Mucosa of gallbladder (tissue), 1 donor: ENCODE data around the gene EPS8. TPM values are rescaled to one million over a fixed set of nuclear protein-coding genes. Genes with fewer than 3 reads are reported as not detected.
A peak's percentile ranks its signal among the peaks of the same experiment; 100 is the strongest.
"Not testable (repeated sequence)": the region's sequence is repeated elsewhere in the genome, so short reads cannot be mapped to it uniquely, and the experiment has no call there.

Source experiments
- DNase-seq: peaks from one replicate; pipeline ENCODE4 v3.0.0-alpha.2; 2020; ENCODE audit warnings: low spot score
- total RNA-seq: library from RNA; stranded (reverse); gene quantifications from one replicate; pipeline ENCODE4 v1.2.1, GENCODE V29; 2021
- donor health status: DM: no; HTN: no; CAD: no.

The EPS8 gene
- total RNA-seq, 1 donor from 2014 or later: 150 TPM

GRCh38 chr12:15646581-15646980 is 142.6 kb downstream of the EPS8 start:
- no peak for DNase-seq

DNA sequence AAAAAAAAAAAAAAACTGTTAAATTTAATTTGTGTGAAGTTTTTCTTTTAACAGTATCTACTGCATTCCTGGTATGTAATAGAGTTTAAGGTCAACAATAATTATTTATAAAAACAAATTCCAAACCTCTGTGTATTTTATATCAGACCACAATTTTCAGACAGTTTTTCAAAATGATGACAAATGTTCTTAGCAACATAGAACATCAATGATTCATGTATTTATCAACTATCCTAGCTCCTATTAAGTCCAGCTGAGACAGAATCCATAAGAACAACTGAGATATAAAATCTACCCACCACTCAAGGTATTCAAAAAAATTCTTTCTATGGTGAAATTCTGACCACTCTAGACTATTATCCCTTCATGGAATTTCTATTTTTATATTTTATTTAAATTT is 144.5 kb downstream of the EPS8 start:
- DNase-seq: no peak

- DNase-seq: no peak
Measured at GRCh38 chr12:15638231-15638630, 151.0 kb downstream of the EPS8 start.

DNA sequence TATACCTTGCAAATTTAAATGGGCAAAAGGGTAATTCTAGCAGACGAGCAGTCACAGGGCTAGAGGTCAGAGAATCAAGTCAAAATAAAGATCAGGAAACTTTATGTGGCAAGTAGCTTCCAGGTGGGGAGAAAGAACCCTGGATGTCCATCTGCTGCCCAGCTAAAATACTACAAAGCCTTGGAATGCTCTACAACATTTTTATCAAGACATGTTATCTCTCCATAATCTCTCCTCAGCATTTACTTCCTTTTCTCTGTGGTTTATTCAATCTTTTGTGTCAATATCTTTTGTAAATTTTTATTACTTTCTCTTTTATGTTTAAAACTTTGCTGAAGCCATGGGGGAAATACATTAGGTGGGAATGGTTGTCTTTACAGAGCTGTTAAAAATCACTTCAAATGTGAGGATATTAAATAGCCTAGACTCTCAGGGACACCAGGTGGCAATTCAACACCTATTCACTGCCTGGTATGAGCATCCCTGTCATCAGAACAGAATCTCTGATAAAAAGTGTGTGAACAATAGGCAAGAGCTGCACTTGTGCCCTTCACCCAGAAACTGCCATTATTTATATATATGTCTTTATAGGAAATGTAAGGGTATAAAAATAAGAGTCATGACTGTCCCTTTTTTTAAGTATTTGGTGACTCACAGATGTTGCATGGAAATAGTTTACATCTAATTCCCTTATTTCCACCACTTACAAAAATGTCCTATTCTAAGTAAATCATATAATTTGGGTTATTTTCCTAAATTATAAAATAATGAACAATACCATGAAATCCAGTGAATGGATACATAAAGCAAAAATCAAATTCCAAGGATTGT is 152.9 kb downstream of the EPS8 start:
- DNase-seq: no peak

DNA sequence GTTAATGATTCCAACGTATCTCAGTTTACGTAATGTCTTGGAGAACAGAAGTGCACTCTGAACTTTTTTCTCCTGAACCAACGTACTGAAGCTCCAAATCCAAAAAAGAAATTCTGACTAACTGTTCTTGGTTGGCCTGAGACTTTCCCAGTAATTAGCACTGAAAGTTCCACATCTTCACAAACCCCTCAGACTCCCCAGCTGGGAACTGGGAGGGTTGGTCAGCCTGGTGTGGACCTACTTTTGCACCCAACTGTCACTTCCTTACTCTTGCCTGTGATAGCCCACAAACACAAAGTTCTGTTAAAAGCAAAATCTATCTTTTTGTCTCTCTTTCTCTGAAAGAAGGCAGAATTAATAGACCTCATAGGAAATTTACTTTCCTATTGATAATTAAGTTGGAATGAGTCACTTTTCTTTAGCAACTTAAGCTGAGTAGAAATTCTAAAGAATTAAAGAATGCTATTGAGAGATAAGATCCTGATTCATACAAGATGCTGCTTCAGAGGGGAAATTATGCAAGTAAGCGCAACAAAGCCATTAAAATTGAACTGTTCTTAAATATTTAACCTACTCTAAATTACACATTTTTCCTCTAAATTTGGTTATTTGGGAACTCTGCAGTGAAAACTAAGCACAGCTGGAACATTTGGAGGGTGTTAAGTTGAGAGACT is 155.0 kb downstream of the EPS8 start:
- DNase-seq: no peak

- no peak for DNase-seq
Measured at GRCh38 chr12:15633201-15633600, 156.0 kb downstream of the EPS8 start.

DNA sequence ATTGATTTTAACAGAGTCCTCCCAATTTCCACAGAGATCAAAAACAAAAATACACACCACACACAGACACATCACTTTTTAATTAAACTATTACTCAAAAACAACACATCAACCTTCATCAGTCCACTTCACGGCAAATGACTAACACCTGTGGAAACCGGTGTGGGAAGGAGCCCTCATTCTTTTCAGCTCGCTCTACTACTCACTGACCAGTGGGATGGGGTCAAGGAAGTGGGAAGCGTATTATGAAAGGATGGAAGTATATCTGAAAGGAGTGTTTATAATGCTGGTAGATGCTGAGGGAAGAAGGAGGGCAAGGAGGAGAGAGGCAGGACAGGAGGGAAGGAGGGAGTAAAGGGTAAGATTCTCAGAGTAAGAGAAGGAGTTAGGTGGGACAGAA is 156.5 kb downstream of the EPS8 start:
- DNase-seq: no peak

- DNase-seq: no peak
Measured at GRCh38 chr12:15631007-15631715, 158.0 kb downstream of the EPS8 start.

DNA sequence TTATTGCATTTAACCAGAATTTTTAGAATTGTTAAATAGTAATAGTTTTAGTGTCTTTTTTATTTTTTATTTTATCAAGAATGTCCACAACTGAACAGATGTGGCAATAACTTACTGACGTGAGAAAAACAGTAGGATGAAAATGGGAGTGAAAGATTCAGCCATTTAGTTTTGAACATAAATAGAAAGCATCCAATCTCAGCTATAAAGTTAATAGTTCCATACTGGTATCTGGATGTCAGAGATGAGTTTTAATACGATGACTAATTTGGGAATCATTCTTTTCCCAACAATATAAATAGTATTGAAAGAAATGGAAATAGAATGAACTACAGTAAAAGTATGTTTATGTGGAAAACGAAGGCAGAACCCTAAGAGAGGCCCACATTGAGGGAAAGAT is 159.4 kb downstream of the EPS8 start:
- no peak for DNase-seq

DNA sequence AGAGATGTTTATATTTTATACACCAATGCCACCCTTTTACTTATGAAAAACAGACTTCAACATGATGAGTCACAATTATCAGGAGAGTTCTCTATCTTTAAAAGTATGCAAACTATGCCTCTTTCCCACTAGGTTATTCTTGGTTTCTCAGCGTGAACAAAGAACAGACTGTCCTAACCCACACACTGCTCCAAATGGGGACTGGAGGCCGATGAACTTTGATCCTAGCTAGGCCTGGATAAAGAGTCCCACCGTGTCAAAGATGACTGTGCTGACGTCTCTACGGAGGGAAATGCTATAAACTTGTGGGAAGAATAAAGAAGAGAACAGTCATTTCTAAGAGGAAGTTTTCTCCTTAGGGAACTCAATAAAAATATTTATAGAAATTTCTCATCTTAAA is 160.1 kb downstream of the EPS8 start:
- peak; percentile 80 for DNase-seq

GRCh38 chr12:15627995-15628945 is 160.9 kb downstream of the EPS8 start:
- DNase-seq: no peak

- no peak for DNase-seq
Measured at GRCh38 chr12:15625075-15625474, 164.1 kb downstream of the EPS8 start.

GRCh38 chr12:15620741-15621539 is 168.2 kb downstream of the EPS8 start:
- DNase-seq: no peak

- DNase-seq: not testable (repeated sequence)
Measured at GRCh38 chr12:15616495-15616894, 172.7 kb downstream of the EPS8 start.

GRCh38 chr12:15613981-15614380 is 175.2 kb downstream of the EPS8 start:
- DNase-seq: no peak

- no peak for DNase-seq
Measured at GRCh38 chr12:15608941-15609340, 180.2 kb downstream of the EPS8 start.

GRCh38 chr12:15608406-15608805 is 180.8 kb downstream of the EPS8 start:
- DNase-seq: no peak

DNA sequence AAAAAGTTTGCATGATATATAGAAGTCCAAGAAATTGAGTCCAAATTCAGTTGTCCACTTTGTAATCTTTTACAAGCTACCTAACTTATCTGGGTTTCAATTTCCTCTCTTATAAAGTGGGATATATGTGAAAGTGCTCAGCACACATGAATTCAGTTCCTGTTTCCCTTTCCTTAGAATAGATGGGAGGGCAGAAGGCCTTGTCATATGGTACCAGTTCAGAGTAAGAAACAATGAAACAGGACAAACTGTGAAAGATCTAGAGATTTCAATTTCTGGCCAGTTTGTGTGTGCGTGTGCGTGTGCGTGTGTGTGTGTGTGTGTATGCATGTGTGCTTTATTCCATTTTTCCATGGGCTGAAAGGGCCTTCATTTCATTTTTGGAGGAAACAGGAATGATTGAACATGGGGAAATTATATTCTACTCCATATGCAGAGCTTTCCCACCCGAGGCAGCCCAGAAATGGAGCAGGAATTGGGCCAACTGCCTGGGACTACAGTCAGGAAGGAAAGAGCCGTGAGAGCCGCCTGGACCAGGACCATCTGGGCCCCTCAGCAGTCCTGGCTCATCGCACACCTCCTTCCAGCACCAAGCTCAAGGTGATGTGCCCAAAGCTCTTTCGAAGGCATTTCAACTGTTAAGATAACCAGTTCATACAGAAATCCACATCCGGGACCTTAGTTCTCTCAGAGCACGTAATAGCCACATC is 183.2 kb downstream of the EPS8 start:
- no peak for DNase-seq

GRCh38 chr12:15603474-15604085 is 185.6 kb downstream of the EPS8 start:
- DNase-seq: no peak
